Kidney capillary endothelial cell (primary cell): ENCODE data around the gene USHBP1.
"Not testable (repeated sequence)": the region's sequence is repeated elsewhere in the genome, so short reads cannot be mapped to it uniquely, and the experiment has no call there.

Experiments used
- DNase-seq: peaks from one replicate; pipeline ENCODE4 v3.0.0-alpha.2; 2018; ENCODE audit warnings: low spot score

The USHBP1 gene

GRCh38 chr19:17264641-17264979 is at the start of gene USHBP1:
USHBP1 (minus strand) TSS chr19:17264745; CDS start chr19:17264299, 446 bp downstream.
- no peak for DNase-seq

- DNase-seq, result no peak
These were observed 49.6 kb upstream of the USHBP1 start for GRCh38 chr19:17314007-17314593.

DNA sequence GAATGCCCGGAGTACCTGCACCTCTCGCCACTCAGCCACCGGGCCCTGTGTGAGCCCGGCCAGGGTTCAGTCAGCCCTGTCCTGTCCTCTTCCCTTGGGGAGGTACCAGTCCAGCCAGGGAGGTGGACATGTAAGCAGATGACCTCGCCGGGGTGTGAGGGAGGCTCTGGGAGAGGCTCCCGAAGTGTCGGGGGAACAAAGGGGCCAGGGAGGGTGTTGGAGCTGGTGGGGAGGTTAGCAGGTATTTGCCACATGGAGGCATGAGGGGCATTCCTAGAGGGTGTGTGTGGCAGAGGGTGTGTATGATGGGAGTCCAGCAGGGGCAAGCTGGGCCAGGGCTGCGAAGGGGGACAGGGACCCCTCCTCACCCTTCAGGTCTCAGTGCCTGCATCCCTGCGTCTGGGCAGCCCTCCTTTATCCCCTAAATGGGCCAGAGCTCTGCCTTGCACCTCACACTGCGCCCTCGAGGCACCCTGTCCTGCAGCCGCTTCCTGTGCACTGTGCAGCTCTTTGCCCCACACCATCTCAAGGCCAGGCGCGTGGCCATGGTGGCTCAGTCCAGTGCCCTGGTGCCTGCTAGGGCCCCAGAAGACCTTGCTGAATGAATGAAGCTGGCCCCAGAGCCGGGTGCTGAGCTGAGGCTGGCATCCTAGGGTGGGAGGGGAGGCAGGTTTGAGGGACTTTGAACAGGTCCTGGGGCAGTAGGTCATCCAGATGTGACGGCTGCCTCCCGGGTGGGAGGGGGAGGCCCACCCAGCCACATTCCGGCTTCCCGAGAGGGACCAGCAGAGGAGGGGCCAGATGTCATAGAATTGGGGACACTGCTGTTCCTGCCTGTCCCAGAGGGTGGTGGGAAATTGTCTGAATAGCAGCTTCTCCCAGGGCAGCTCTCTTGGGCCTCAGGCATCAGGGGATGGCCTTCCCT is 47.9 kb upstream of the USHBP1 start:
- DNase-seq, result no peak

- no peak for DNase-seq
These were observed 47.1 kb upstream of the USHBP1 start for GRCh38 chr19:17311455-17312188.

- no peak for DNase-seq
These were observed 45.5 kb upstream of the USHBP1 start for GRCh38 chr19:17309965-17310461.

GRCh38 chr19:17309198-17309964 is 44.8 kb upstream of the USHBP1 start, which contains the start of gene DDA1:
DDA1 (plus strand) TSS chr19:17309563; CDS start chr19:17309655, 92 bp downstream.
- peak; percentile 99 for DNase-seq

DNA sequence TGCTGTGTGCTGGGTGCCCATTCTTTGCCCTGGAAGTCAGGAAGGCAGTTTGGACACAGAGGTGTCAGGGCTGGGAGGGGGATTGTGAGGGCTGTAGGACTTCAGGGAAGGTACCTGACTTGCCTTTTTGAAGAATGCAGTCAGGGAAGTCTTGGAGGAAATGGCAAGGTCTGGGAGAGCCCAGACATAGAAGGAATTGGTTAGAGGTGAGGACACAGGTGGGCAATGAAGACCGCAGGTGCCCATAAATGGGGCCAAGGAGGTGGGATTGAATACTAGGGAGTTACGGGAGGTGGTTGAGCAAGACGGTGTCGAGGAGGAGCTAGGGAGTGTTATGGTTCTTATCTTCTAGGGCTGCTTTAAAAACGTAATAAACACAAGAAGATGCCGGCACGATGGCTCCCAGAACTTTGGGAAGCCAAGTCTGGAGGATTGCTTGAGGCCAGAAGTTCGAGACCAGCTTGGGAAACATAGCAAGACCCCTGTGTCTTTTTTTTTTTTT is 43.4 kb upstream of the USHBP1 start:
- DNase-seq, result no peak

- no peak for DNase-seq
These were observed 41.8 kb upstream of the USHBP1 start for GRCh38 chr19:17306285-17306714.

- DNase-seq, result peak; percentile 95
These were observed 41.2 kb upstream of the USHBP1 start, which contains the start of gene MRPL34 for GRCh38 chr19:17305517-17306284. MRPL34 (plus strand) TSS chr19:17305872; CDS start chr19:17305893, 21 bp downstream.

GRCh38 chr19:17305216-17305516 is 40.6 kb upstream of the USHBP1 start:
- no peak for DNase-seq

GRCh38 chr19:17304386-17305215 is 40.1 kb upstream of the USHBP1 start:
- DNase-seq, result no peak

DNA sequence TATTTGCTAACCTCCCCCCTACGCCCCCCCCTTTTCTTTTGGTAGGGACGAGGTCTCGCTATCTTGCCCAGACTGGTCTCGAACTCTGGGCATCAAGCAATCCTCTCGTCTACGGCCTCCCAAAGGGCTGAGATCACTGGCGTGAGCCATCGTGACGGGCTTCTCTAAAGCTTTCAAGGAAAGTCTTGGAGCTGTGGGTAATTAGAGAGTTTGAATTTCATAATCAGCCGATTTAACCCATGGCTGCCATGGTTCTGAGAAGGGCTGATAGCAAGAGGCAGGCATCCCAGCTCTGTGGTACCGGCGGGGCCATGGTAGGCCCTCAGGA is 39.4 kb upstream of the USHBP1 start:
- DNase-seq, result no peak

- DNase-seq, result peak; percentile 90
These were observed 38.8 kb upstream of the USHBP1 start, which contains the start of gene ABHD8 for GRCh38 chr19:17303167-17303939. ABHD8 (minus strand) TSS chr19:17303425; CDS start chr19:17301616, 1,809 bp downstream.

GRCh38 chr19:17302391-17303166 is 38.0 kb upstream of the USHBP1 start:
- no peak for DNase-seq

DNA sequence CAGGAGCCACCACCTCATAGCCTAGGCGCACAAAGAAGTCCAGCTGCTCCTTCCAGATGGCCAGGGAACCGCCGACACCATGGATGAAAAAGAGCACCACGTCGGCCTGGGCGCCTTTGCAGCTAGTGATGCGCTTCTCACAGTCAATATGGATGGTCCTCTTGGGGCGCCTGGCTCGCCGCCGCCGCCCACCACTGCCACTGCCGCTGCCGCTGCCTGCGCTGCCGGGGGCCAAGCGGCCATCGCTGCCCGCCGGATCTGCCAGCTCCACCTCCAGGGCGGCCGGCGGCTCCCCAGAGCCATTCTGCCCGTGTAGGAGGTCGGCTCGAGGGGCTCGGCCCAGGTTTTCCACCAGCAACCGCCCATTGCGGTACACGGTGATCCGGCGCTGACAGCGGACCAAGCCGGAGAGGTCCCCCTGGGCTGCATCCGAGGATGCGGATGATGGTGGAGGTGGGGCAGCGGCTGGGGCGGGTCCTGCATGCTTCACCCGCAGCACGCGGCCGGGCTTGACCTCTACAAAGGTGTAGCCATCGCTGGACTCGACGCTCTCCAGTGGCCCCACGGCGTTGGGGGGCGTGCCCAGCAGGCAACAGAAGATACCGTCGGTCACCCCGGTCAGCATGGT is 36.6 kb upstream of the USHBP1 start:
- DNase-seq, result no peak

DNA sequence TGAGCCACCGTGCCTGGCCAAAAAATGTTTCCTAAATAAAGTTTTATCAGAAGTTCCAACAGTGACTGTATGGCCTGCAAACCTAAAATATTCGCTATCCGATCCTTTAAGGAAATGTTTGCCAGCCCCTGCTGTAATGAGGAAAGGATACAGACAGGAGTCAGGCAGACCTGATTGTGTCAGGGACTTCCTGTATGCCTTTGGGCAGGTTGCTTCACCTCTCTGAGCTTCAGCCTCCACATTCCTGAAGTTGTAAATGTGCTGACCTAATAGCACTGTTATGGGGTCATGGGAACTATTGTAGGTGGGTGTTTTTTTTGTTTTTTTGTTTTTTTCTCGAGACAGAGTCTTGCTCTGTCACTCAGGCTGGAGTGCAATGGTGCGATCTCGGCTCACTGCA is 32.4 kb upstream of the USHBP1 start:
- DNase-seq, result no peak

- peak; percentile 66 for DNase-seq
These were observed 31.7 kb upstream of the USHBP1 start for GRCh38 chr19:17296273-17296672.

DNA sequence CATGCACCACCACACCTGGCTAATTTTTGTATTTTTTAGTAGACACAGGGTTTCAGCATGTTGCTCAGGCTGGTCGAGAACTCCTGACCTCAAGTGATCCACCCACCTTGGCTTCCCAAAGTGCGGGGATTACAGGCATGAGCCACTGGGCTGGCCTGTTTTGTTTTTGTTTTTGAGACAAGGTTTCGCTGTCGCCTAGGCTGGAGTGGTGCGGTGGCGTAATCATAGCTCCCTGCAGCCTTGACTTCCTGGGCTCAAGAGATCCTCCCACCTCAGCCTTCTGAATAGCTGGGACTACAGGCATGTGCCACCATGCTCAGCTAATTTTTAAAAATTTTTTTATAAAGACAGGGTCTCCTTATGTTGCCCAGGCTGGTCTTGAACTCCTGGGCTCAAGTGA is 31.0 kb upstream of the USHBP1 start:
- DNase-seq, result not testable (repeated sequence)
